SU-DHL-6 (cell line): ENCODE data around the gene VAT1L.

Source experiments
- H2AFZ ChIP-seq: fragments of 200-600 bp; sonication (generic); 2 replicates; pipeline ENCODE4 v1.6.1; 2014; ENCODE audit warnings: low read depth, mild to moderate bottlenecking, moderate library complexity, mixed read lengths, antibody characterized with exemption, low read length; ENCODE audit not compliant: severe bottlenecking
- H3F3A ChIP-seq: fragments of 200-600 bp; shearing (Covaris generic); 2 replicates; pipeline ENCODE4 v1.6.0; 2016; ENCODE audit warnings: antibody characterized with exemption, mild to moderate bottlenecking; ENCODE audit not compliant: insufficient read depth
- H3K27ac ChIP-seq: fragments of 200-600 bp; sonication (generic); 2 replicates; pipeline ENCODE4 v1.5.1; 2016; ENCODE audit warnings: low read depth, mild to moderate bottlenecking, low read length, moderate library complexity, mixed read lengths
- H3K27me3 ChIP-seq: fragments of 200-600 bp; sonication (generic), shearing (Covaris generic); 2 replicates; pipeline ENCODE4 v1.6.0; 2014; ENCODE audit warnings: mild to moderate bottlenecking, low read length
- H3K36me3 ChIP-seq: fragments of 200-600 bp; sonication (generic); 2 replicates; pipeline ENCODE4 v1.6.1; 2014; ENCODE audit warnings: mild to moderate bottlenecking, low read length, mixed read lengths
- H3K4me2 ChIP-seq: fragments of 300-600, 200-600 bp; shearing (Covaris generic), sonication (generic); 2 replicates; pipeline ENCODE4 v1.6.0; 2014; ENCODE audit warnings: low read length, low read depth, mild to moderate bottlenecking; ENCODE audit not compliant: poor library complexity, severe bottlenecking
- H3K4me3 ChIP-seq: fragments of 200-600 bp; sonication (generic); 2 replicates; pipeline ENCODE4 v1.5.1; 2014; ENCODE audit warnings: antibody characterized with exemption, low read length, mild to moderate bottlenecking, mixed read lengths; ENCODE audit not compliant: insufficient read depth, poor library complexity, severe bottlenecking
- H3K79me2 ChIP-seq: fragments of 200-600 bp; sonication (generic); 2 replicates; pipeline ENCODE4 v1.6.1; 2014; ENCODE audit warnings: mild to moderate bottlenecking, low read length, moderate library complexity; ENCODE audit not compliant: insufficient read depth
- H3K9ac ChIP-seq: fragments of 200-600 bp; sonication (generic); 2 replicates; pipeline ENCODE4 v1.7.0; 2014; ENCODE audit warnings: mild to moderate bottlenecking, low read length
- H3K9me2 ChIP-seq: fragments of 200-600 bp; sonication (generic); replicated peaks from 2 replicates; pipeline ENCODE4 v1.6.1; 2014; ENCODE audit warnings: low read length; ENCODE audit not compliant: insufficient read depth
- H3K9me3 ChIP-seq: fragments of 200-600 bp; sonication (generic); 2 replicates; pipeline ENCODE4 v1.6.1; 2014; ENCODE audit warnings: low read length, mixed read lengths; ENCODE audit not compliant: insufficient read depth
- H4K20me1 ChIP-seq: fragments of 200-600 bp; sonication (generic); 2 replicates; pipeline ENCODE4 v1.6.1; 2014; ENCODE audit warnings: low read depth, mild to moderate bottlenecking, antibody characterized with exemption, low read length, moderate library complexity, mixed read lengths
- CTCF ChIP-seq: fragments of 200-600 bp; sonication (generic); IDR thresholded peaks from one replicate; pipeline ENCODE4 v1.5.1; 2017; ENCODE audit warnings: antibody characterized with exemption, mild to moderate bottlenecking, low read length, moderate library complexity; ENCODE audit not compliant: insufficient read depth, poor library complexity, severe bottlenecking
- EZH2phosphoT487 ChIP-seq: fragments of 200-600 bp; sonication (generic), shearing (Covaris generic); conservative IDR thresholded peaks from 2 replicates; pipeline ENCODE4 v1.6.1; 2018; ENCODE audit warnings: mild to moderate bottlenecking, antibody characterized with exemption, low read length, moderate library complexity, mixed read lengths

The VAT1L gene

GRCh38 chr16:77793417-77793816, 5.1 kb downstream of the VAT1L start:
- Histone ChIP-seq H3K36me3 (no peaks in the 10 kb centered on the region), H4K20me1 (no peaks in the 10 kb centered on the region), H3K9ac (no peak overlapping the region), H3K9me2 (no peaks in the 10 kb centered on the region), H3K4me2 (no peak overlapping the region), H2AFZ (no peak overlapping the region), H3K27ac (no peak overlapping the region), H3F3A (no peaks in the 10 kb centered on the region), H3K4me3 (no peak overlapping the region), H3K79me2 (no peaks in the 10 kb centered on the region), H3K27me3 (no peaks in the 10 kb centered on the region), H3K9me3 (no peaks in the 10 kb centered on the region)
- TF ChIP-seq EZH2phosphoT487, result no peak
- TF ChIP-seq CTCF, result no peak

GRCh38 chr16:77794586-77794985, 6.2 kb downstream of the VAT1L start:
- Histone ChIP-seq H3K9me2 (no peaks in the 10 kb centered on the region), H3K4me3 (no peak overlapping the region), H4K20me1 (no peaks in the 10 kb centered on the region), H3K36me3 (no peaks in the 10 kb centered on the region), H3K9ac (no peak overlapping the region), H3K4me2 (no peak overlapping the region), H3K79me2 (no peaks in the 10 kb centered on the region), H3K9me3 (no peaks in the 10 kb centered on the region), H2AFZ (no peak overlapping the region), H3K27me3 (no peaks in the 10 kb centered on the region), H3K27ac (no peak overlapping the region), H3F3A (no peaks in the 10 kb centered on the region)
- TF ChIP-seq EZH2phosphoT487, result no peak
- TF ChIP-seq CTCF, result no peak

GRCh38 chr16:77801817-77802216, 13.5 kb downstream of the VAT1L start:
- H3K36me3 ChIP-seq, result no peaks in the 10 kb centered on the region
- no peak overlapping the region for H3K9ac ChIP-seq
- no peaks in the 10 kb centered on the region for H4K20me1 ChIP-seq
- TF ChIP-seq CTCF (no peak), EZH2phosphoT487 (no peak)
- H3K27me3 ChIP-seq, result no peaks in the 10 kb centered on the region
- no peak overlapping the region for H3K4me2 ChIP-seq
- no peak overlapping the region for H3K27ac ChIP-seq
- no peaks in the 10 kb centered on the region for H3K9me2 ChIP-seq
- no peaks in the 10 kb centered on the region for H3K79me2 ChIP-seq
- H3F3A ChIP-seq, result no peaks in the 10 kb centered on the region
- H3K4me3 ChIP-seq, result no peak overlapping the region
- H2AFZ ChIP-seq, result no peak overlapping the region
- no peaks in the 10 kb centered on the region for H3K9me3 ChIP-seq

GRCh38 chr16:77805398-77805797, 17.0 kb downstream of the VAT1L start:
- Histone ChIP-seq H3K36me3 (no peaks in the 10 kb centered on the region), H3K79me2 (no peaks in the 10 kb centered on the region), H3K9me3 (no peaks in the 10 kb centered on the region), H3K4me3 (no peak overlapping the region), H2AFZ (no peak overlapping the region), H3K9me2 (no peaks in the 10 kb centered on the region), H3K27me3 (no peaks in the 10 kb centered on the region), H3K9ac (no peak overlapping the region), H4K20me1 (no peaks in the 10 kb centered on the region), H3K4me2 (no peak overlapping the region), H3K27ac (no peak overlapping the region), H3F3A (no peaks in the 10 kb centered on the region)
- TF ChIP-seq EZH2phosphoT487 (no peak), CTCF (no peak)
